ENCODE measurements around the gene CEACAM6. TPM values are rescaled to one million over a fixed set of nuclear protein-coding genes. Genes with fewer than 3 reads are reported as not detected.
A peak's percentile ranks its signal among the peaks of the same experiment; 100 is the strongest.
"Not testable (repeated sequence)": the region's sequence is repeated elsewhere in the genome, so short reads cannot be mapped to it uniquely, and the experiment has no call there.

Gene CEACAM6
- total RNA-seq, 4 donors from 2014 or later, result not detected

GRCh38 chr19:41748012-41748411 lies 7.3 kb upstream of the CEACAM6 start:
- H3K36me3 ChIP-seq, result no peaks in the 10 kb centered on the region
- H3K4me1 ChIP-seq, result no peaks in the 10 kb centered on the region
- H3K9me3 ChIP-seq, result no peaks in the 10 kb centered on the region
- H3K27ac ChIP-seq, result no peak overlapping the region
- DNase-seq (ENCODE audit: low spot score in 2 of 2), result no peak
- H3K27me3 ChIP-seq, result peaks cover 0 to 32% of the 10 kb centered on the region in 2 donors
- 53 to 62% methylated on average over 3 of the region's 3 CpGs for WGBS, 2 donors
- H3K4me3 ChIP-seq, result no peak overlapping the region
- TF ChIP-seq POLR2A (IDR thresholded peaks at IDR 0.05) (no peak), CTCF (IDR thresholded peaks at IDR 0.05) (no peak), EP300 (IDR thresholded peaks at IDR 0.05) (no peak)

- peaks cover 0 to 32% of the 10 kb centered on the region in 2 donors for H3K27me3 ChIP-seq
- H3K36me3 ChIP-seq; H3K4me3 ChIP-seq; H3K9me3 ChIP-seq; H3K27ac ChIP-seq; DNase-seq (ENCODE audit: low spot score in 2 of 2); H3K4me1 ChIP-seq: not testable (repeated sequence)
- 52 to 75% methylated on average over 5 to 8 of the region's 10 CpGs for WGBS, 2 donors
Measured at GRCh38 chr19:41750248-41751134, 4.8 kb upstream of the CEACAM6 start.

- peak in 4 of 5 experiments; percentile 25 to 69 (median 38) for TF ChIP-seq CTCF (IDR thresholded peaks at IDR 0.05)
- no peak for TF ChIP-seq EP300 (IDR thresholded peaks at IDR 0.05)
- no peaks in the 10 kb centered on the region for H3K9me3 ChIP-seq
- H3K4me1 ChIP-seq, result no peaks in the 10 kb centered on the region
- H3K27ac ChIP-seq, result no peak overlapping the region
- peaks cover 0 to 11% of the 10 kb centered on the region in 2 donors for H3K27me3 ChIP-seq
- WGBS, 2 donors, result 6 to 9% methylated on average over 12 of the region's 12 CpGs
- no peaks in the 10 kb centered on the region for H3K36me3 ChIP-seq
- DNase-seq (ENCODE audit: low spot score in 2 of 2), result peak in 1 of 2 donors; percentile 7
- H3K4me3 ChIP-seq, result no peak overlapping the region
Measured at GRCh38 chr19:41753159-41753558, 2.2 kb upstream of the CEACAM6 start.

- 8 to 9% methylated on average over 4 of the region's 4 CpGs for WGBS, 2 donors
- Histone ChIP-seq H3K9me3 (no peaks in the 10 kb centered on the region), H3K27ac (no peak overlapping the region), H3K27me3 (peaks cover 0 to 9% of the 10 kb centered on the region in 2 donors), H3K4me3 (no peak overlapping the region), H3K36me3 (no peaks in the 10 kb centered on the region), H3K4me1 (no peaks in the 10 kb centered on the region)
- TF ChIP-seq EP300 (IDR thresholded peaks at IDR 0.05), result no peak
- TF ChIP-seq POLR2A (IDR thresholded peaks at IDR 0.05), result no peak
- peak; percentile 30 to 61 (median 46) for TF ChIP-seq CTCF (IDR thresholded peaks at IDR 0.05)
- peak; percentile 23 to 53 for DNase-seq (ENCODE audit: low spot score in 2 of 2)
Measured at GRCh38 chr19:41753936-41754529, 1.3 kb upstream of the CEACAM6 start.

- Histone ChIP-seq H3K27ac (no peak overlapping the region), H3K36me3 (no peaks in the 10 kb centered on the region), H3K4me1 (no peaks in the 10 kb centered on the region), H3K9me3 (no peaks in the 10 kb centered on the region), H3K4me3 (no peak overlapping the region), H3K27me3 (peaks cover 0 to 3% of the 10 kb centered on the region in 2 donors)
- 71 to 79% methylated on average over 9 of the region's 9 CpGs for WGBS, 2 donors
- DNase-seq (ENCODE audit: low spot score in 2 of 2), result no peak
- TF ChIP-seq EP300 (IDR thresholded peaks at IDR 0.05) (no peak), POLR2A (IDR thresholded peaks at IDR 0.05) (no peak), CTCF (IDR thresholded peaks at IDR 0.05) (no peak)
Measured at GRCh38 chr19:41758846-41759245, 3.5 kb downstream of the CEACAM6 start.

Measured in tibial nerve (tissue), 4 donors.